Measurements from ENCODE around the gene YPEL3.

Gene YPEL3

DNA sequence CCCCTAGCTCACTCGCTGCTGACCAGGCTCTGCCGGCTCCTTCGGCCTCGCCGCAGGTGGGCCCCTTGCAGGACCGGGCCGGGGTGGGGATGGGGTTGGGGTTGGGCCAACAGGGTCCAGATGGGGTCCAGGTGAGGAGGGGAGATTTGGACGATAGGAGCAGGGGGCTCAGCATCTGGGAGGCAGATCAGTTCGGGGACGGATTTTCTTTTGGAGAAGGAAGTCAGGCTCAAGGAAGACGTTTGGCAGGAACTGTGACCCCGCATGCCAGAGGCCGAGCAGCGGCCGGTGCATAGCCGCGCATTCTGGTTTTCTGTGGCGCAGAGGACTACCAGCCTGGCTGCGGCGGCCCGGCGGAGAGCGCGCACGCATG lies 31.3 kb downstream of the YPEL3 start:
- H3K4me2 ChIP-seq (ENCODE audit: low read length, poor library complexity, severe bottlenecking) = peak overlapping the region; percentile 64

DNA sequence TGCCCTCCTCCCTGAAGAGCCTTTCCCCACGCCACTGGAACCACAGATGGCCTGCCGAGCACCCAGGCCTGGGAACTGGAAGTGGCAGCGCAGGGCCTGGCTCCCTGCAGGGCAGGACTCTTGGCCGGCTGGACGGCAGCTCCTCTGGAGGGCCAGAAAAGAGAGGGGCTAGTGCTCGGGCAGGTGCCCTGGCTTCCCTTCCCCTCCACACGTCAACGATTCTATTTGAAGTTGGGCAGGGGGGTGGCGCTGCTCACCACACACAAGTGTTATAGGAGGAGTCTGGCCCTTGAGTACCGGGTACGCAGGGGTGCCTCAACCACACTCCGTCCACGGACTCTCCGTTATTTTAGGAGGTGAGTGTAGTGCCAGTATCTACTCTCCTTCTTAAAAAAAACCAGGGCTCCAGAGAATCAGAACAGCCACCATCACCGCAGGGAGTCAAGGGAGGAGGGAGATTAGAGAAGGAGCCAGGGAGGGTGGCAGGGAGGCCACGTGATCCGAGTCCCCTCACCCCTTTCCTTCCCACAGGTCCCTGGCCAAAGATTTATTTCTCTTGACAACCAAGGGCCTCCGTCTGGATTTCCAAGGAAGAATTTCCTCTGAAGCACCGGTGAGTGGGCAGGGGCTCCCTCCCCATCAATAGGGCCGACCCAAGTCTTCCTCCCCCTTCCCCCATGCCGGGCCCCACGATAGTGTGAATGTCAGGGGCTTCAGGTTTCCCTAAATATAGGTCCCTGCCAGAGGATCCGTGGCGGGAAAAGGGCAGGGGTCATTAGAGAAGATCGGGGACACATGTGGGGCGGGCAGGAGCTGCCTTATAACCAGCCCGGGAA lies 31.9 kb downstream of the YPEL3 start:
- peak overlapping the region; percentile 73 for H2BK15ac ChIP-seq (ENCODE audit: low read depth, poor library complexity, severe bottlenecking)

More for the DNA sequence above, 31.3 kb downstream of the YPEL3 start:
- Histone ChIP-seq H4K8ac (ENCODE audit: low read length) (peak overlapping the region; percentile 92), H4K91ac (ENCODE audit: low read length) (peak overlapping the region; percentile 98), H3K27me3 (ENCODE audit: control insufficient read depth in 1 of 2, insufficient read depth in 1 of 2, low read length in 2 of 2) (no peaks in the 10 kb centered on the region), H3K14ac (ENCODE audit: low read length in 2 of 2) (peak overlapping the region in 1 of 2 experiments; percentile 95), H2BK120ac (ENCODE audit: low read depth, low read length) (peak overlapping the region; percentile 83), H2AK5ac (ENCODE audit: low read length, severe bottlenecking) (peak overlapping the region; percentile 38), H3K18ac (ENCODE audit: low read depth in 1 of 2, low read length in 2 of 2) (peak overlapping the region; percentile 92 to 100), H2AFZ (ENCODE audit: low read depth, low read length) (no peak overlapping the region), H3K23ac (ENCODE audit: low read length in 2 of 2) (peak overlapping the region in 1 of 2 experiments; percentile 14), H3K9me3 (ENCODE audit: control insufficient read depth, low read length) (no peaks in the 10 kb centered on the region), H3K27ac (ENCODE audit: low read length, poor library complexity, severe bottlenecking) (peak overlapping the region; percentile 97), H3K4me1 (ENCODE audit: control insufficient read depth, insufficient read depth, low read depth, low read length) (peaks cover 31% of the 10 kb centered on the region), H3K4me3 (ENCODE audit: insufficient read depth in 1 of 2, low read depth in 1 of 2, low read length in 2 of 2) (peak overlapping the region; percentile 76 to 98), H3K36me3 (ENCODE audit: control insufficient read depth in 1 of 2, insufficient read depth in 2 of 2, low read depth in 1 of 2, low read length in 2 of 2) (peaks cover 33 to 42% of the 10 kb centered on the region in 2 experiments), H2BK15ac (ENCODE audit: low read depth, poor library complexity, severe bottlenecking) (peak overlapping the region; percentile 73), H2BK5ac (ENCODE audit: low read depth, low read length, poor library complexity, severe bottlenecking) (peak overlapping the region; percentile 93), H3K79me1 (replicated peaks; ENCODE audit: low read length, poor library complexity, severe bottlenecking) (peaks cover 6% of the 10 kb centered on the region), H3K9ac (ENCODE audit: low read length) (peak overlapping the region; percentile 100), H2BK12ac (ENCODE audit: low read length in 2 of 2) (peak overlapping the region; percentile 0 to 51), H3K4ac (ENCODE audit: low read depth in 1 of 2, low read length in 2 of 2) (peak overlapping the region; percentile 88 to 99)
- no peak for DNase-seq
- WGBS = 0% methylated on average over 22 of the region's 25 CpGs

GRCh38 chr16:30063278-30063892 lies 32.6 kb downstream of the YPEL3 start:
- Histone ChIP-seq H3K9me3 (ENCODE audit: control insufficient read depth, low read length) (no peaks in the 10 kb centered on the region), H3K79me1 (replicated peaks; ENCODE audit: low read length, poor library complexity, severe bottlenecking) (peaks cover 3% of the 10 kb centered on the region), H2AK5ac (ENCODE audit: low read length, severe bottlenecking) (peak overlapping the region; percentile 21), H3K27ac (ENCODE audit: low read length, poor library complexity, severe bottlenecking) (peak overlapping the region; percentile 97), H2BK120ac (ENCODE audit: low read depth, low read length) (peak overlapping the region; percentile 8), H3K4ac (ENCODE audit: low read depth in 1 of 2, low read length in 2 of 2) (peak overlapping the region; percentile 39 to 99), H3K14ac (ENCODE audit: low read length in 2 of 2) (peak overlapping the region in 1 of 2 experiments; percentile 56), H3K36me3 (ENCODE audit: control insufficient read depth in 1 of 2, insufficient read depth in 2 of 2, low read depth in 1 of 2, low read length in 2 of 2) (peaks cover 27 to 35% of the 10 kb centered on the region in 2 experiments), H4K91ac (ENCODE audit: low read length) (peak overlapping the region; percentile 89), H3K27me3 (ENCODE audit: control insufficient read depth in 1 of 2, insufficient read depth in 1 of 2, low read length in 2 of 2) (no peaks in the 10 kb centered on the region), H3K4me2 (ENCODE audit: low read length, poor library complexity, severe bottlenecking) (peak overlapping the region; percentile 64), H2AFZ (ENCODE audit: low read depth, low read length) (peak overlapping the region; percentile 36), H3K18ac (ENCODE audit: low read depth in 1 of 2, low read length in 2 of 2) (peak overlapping the region; percentile 82 to 92), H2BK12ac (ENCODE audit: low read length in 2 of 2) (peak overlapping the region in 1 of 2 experiments; percentile 80), H3K23ac (ENCODE audit: low read length in 2 of 2) (no peak overlapping the region), H3K4me1 (ENCODE audit: control insufficient read depth, insufficient read depth, low read depth, low read length) (peaks cover 18% of the 10 kb centered on the region), H3K4me3 (ENCODE audit: insufficient read depth in 1 of 2, low read depth in 1 of 2, low read length in 2 of 2) (peak overlapping the region; percentile 34 to 98), H2BK15ac (ENCODE audit: low read depth, poor library complexity, severe bottlenecking) (peak overlapping the region; percentile 15), H2BK5ac (ENCODE audit: low read depth, low read length, poor library complexity, severe bottlenecking) (no peak overlapping the region), H4K8ac (ENCODE audit: low read length) (peak overlapping the region; percentile 71), H3K9ac (ENCODE audit: low read length) (peak overlapping the region; percentile 100)
- WGBS = 72% methylated on average over 12 of the region's 12 CpGs
- no peak for DNase-seq

More for the DNA sequence above, 31.9 kb downstream of the YPEL3 start:
- Histone ChIP-seq H2BK120ac (ENCODE audit: low read depth, low read length) (peak overlapping the region; percentile 83), H2BK5ac (ENCODE audit: low read depth, low read length, poor library complexity, severe bottlenecking) (peak overlapping the region; percentile 93), H2AK5ac (ENCODE audit: low read length, severe bottlenecking) (peak overlapping the region; percentile 38), H3K27me3 (ENCODE audit: control insufficient read depth in 1 of 2, insufficient read depth in 1 of 2, low read length in 2 of 2) (no peaks in the 10 kb centered on the region), H4K8ac (ENCODE audit: low read length) (peak overlapping the region; percentile 92), H3K4me1 (ENCODE audit: control insufficient read depth, insufficient read depth, low read depth, low read length) (peaks cover 25% of the 10 kb centered on the region), H3K14ac (ENCODE audit: low read length in 2 of 2) (peak overlapping the region in 1 of 2 experiments; percentile 56), H2AFZ (ENCODE audit: low read depth, low read length) (peak overlapping the region; percentile 36), H2BK12ac (ENCODE audit: low read length in 2 of 2) (peak overlapping the region in 1 of 2 experiments; percentile 80), H3K4ac (ENCODE audit: low read depth in 1 of 2, low read length in 2 of 2) (peak overlapping the region; percentile 39 to 99), H3K18ac (ENCODE audit: low read depth in 1 of 2, low read length in 2 of 2) (peak overlapping the region; percentile 92 to 100), H3K9ac (ENCODE audit: low read length) (peak overlapping the region; percentile 100), H3K4me2 (ENCODE audit: low read length, poor library complexity, severe bottlenecking) (peak overlapping the region; percentile 64), H3K27ac (ENCODE audit: low read length, poor library complexity, severe bottlenecking) (peak overlapping the region; percentile 97), H3K23ac (ENCODE audit: low read length in 2 of 2) (peak overlapping the region in 1 of 2 experiments; percentile 35), H3K79me1 (replicated peaks; ENCODE audit: low read length, poor library complexity, severe bottlenecking) (peaks cover 6% of the 10 kb centered on the region), H3K36me3 (ENCODE audit: control insufficient read depth in 1 of 2, insufficient read depth in 2 of 2, low read depth in 1 of 2, low read length in 2 of 2) (peaks cover 30 to 39% of the 10 kb centered on the region in 2 experiments), H4K91ac (ENCODE audit: low read length) (peak overlapping the region; percentile 98), H3K9me3 (ENCODE audit: control insufficient read depth, low read length) (no peaks in the 10 kb centered on the region), H3K4me3 (ENCODE audit: insufficient read depth in 1 of 2, low read depth in 1 of 2, low read length in 2 of 2) (peak overlapping the region; percentile 76 to 98)
- WGBS = 13% methylated on average over 16 of the region's 27 CpGs
- DNase-seq = peak; percentile 49
